Measurements from ENCODE around the gene ACIN1.

GRCh38 chr14:23140371-23140770, 45.4 kb upstream of the ACIN1 start:
- TF ChIP-seq CTCF (IDR thresholded peaks at IDR 0.05) (no peak), EP300 (IDR thresholded peaks at IDR 0.05) (no peak), POLR2A (IDR thresholded peaks at IDR 0.05) (no peak)

All from ovary (tissue), 3 donors.